ENCODE measurements around the gene CYP4F8. TPM values are rescaled to one million over a fixed set of nuclear protein-coding genes. Genes with fewer than 3 reads are reported as not detected.
"Not testable (repeated sequence)": the region's sequence is repeated elsewhere in the genome, so short reads cannot be mapped to it uniquely, and the experiment has no call there.

Gene CYP4F8
- total and polyA plus RNA-seq, 2 donors = 0.37 to 1.9 TPM

GRCh38 chr19:15643387-15643786, 28.4 kb downstream of the CYP4F8 start:
- 78% methylated on average over 3 of the region's 3 CpGs for WGBS
- DNase-seq (ENCODE audit: extremely low spot score) = no peak
- Histone ChIP-seq H3K36me3 (ENCODE audit: insufficient read depth) (no peaks in the 10 kb centered on the region), H3K4me3 (ENCODE audit: low read depth, low read length) (no peak overlapping the region), H3K27ac (ENCODE audit: low read depth) (no peak overlapping the region), H3K4me1 (ENCODE audit: insufficient read depth) (no peaks in the 10 kb centered on the region)

DNA sequence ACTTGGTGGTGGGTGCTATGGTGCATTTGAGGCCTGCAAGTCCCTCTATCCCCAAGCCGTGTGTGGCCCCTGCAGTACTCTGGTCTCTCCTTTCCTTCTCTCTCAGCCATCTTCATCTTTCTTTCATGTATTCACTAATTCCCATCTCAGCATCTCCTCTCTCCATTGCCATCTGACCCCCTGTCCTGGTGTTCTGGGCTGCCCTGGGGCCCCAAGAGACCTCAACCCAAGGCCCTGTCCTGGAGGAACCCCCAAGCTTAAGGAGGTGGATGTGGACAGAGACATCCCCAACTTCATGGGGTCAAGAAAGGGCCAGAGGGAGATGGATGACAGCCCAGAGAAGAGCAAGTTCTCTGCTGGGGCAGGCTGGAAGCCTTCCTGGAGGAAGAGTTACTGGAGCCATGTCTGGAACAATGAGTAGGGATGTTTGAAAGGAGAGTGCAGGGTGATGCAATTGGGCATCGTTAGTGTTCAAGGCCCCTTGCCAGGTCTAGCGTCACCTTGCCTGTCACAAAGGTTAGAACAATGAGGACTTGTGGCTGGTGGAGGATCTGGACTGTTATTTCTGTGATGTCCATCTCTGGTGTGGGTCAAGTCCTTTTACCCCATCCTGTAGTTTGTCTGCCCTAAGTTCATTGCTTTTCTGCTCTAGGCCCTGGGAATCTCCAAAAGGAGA, 29.2 kb downstream of the CYP4F8 start:
- Histone ChIP-seq H3K4me1 (ENCODE audit: insufficient read depth) (no peaks in the 10 kb centered on the region), H3K27ac (ENCODE audit: low read depth) (no peak overlapping the region), H3K4me3 (ENCODE audit: low read depth, low read length) (no peak overlapping the region), H3K36me3 (ENCODE audit: insufficient read depth) (no peaks in the 10 kb centered on the region)
- DNase-seq (ENCODE audit: extremely low spot score) = no peak
- WGBS = 79% methylated on average over 3 of the region's 3 CpGs

DNA sequence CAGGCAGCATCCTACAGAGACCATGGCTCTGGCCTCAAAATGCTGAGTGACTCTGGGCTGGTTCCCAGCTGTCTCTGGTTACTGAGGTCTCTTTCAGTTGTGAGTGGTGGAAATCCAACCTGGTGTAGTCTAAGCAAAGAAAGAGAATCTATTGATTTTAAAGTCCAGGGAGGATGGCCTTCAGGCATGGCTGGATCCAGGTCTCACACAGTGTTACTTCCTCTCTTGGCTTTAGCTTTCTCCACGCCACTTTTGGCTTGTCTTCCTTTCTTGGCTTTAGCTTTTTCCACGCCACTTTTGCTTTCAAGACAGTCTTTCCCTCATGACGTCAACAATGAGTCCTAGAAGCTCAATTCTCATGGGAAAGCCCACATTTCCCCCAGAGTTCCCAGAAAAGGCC, 29.8 kb downstream of the CYP4F8 start:
- WGBS = 71% methylated on average over 3 of the region's 3 CpGs
- no peak overlapping the region for H3K4me3 ChIP-seq (ENCODE audit: low read depth, low read length)
- no peak for DNase-seq (ENCODE audit: extremely low spot score)
- H3K36me3 ChIP-seq (ENCODE audit: insufficient read depth) = no peaks in the 10 kb centered on the region
- H3K4me1 ChIP-seq (ENCODE audit: insufficient read depth) = no peaks in the 10 kb centered on the region
- H3K27ac ChIP-seq (ENCODE audit: low read depth) = no peak overlapping the region

GRCh38 chr19:15649526-15649925, 34.5 kb downstream of the CYP4F8 start:
- H3K4me1 ChIP-seq (ENCODE audit: insufficient read depth) = no peaks in the 10 kb centered on the region
- 78% methylated on average over 2 of the region's 2 CpGs for WGBS
- H3K27ac ChIP-seq (ENCODE audit: low read depth) = no peak overlapping the region
- no peak for DNase-seq (ENCODE audit: extremely low spot score)
- no peaks in the 10 kb centered on the region for H3K36me3 ChIP-seq (ENCODE audit: insufficient read depth)
- no peak overlapping the region for H3K4me3 ChIP-seq (ENCODE audit: low read depth, low read length)

DNA sequence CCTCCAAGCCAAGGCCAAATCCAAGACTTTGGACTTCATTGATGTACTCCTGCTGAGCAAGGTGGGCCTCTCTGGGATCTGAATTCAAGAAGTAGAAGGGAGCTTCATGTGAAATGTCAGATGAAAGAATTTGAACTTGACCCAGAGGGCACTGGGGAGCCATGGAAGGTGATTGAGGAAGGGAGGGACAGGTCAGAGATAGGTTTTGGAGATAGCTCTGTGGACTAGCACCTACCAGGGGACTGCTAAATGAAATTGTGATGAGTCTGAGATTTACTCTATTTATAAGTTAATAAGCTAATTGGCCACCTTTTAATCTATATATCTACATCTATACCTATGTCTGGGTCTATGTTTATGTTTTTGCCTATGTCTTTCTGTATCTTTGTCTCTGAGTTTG, 35.1 kb downstream of the CYP4F8 start:
- H3K4me1 ChIP-seq (ENCODE audit: insufficient read depth); H3K27ac ChIP-seq (ENCODE audit: low read depth); DNase-seq (ENCODE audit: extremely low spot score); H3K36me3 ChIP-seq (ENCODE audit: insufficient read depth); H3K4me3 ChIP-seq (ENCODE audit: low read depth, low read length): not testable (repeated sequence)

DNA sequence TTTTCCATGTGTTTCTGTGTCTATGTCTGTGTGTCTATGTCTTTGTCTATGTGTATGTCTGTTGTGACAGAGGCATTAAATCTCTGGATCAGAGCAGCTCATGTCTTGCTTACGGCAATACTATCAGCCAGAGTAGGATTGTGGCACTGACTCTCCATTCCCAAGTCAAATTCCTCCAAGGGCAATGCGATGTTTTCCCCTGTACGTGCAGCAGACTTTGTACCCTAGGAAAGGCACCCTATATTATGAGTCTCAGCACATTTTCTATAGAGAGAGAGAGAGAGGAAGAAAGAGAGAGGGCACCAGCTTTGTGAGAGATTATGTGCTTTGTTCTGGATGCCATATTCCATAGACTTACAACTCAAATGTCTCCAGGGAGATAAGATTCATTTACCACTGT, 36.8 kb downstream of the CYP4F8 start:
- no peak overlapping the region for H3K27ac ChIP-seq (ENCODE audit: low read depth)
- DNase-seq (ENCODE audit: extremely low spot score) = no peak
- H3K4me1 ChIP-seq (ENCODE audit: insufficient read depth) = no peaks in the 10 kb centered on the region
- H3K36me3 ChIP-seq (ENCODE audit: insufficient read depth) = no peaks in the 10 kb centered on the region
- WGBS = 84% methylated on average over 3 of the region's 3 CpGs
- H3K4me3 ChIP-seq (ENCODE audit: low read depth, low read length) = no peak overlapping the region

GRCh38 chr19:15652559-15653278, 37.7 kb downstream of the CYP4F8 start:
- H3K4me1 ChIP-seq (ENCODE audit: insufficient read depth) = no peaks in the 10 kb centered on the region
- no peaks in the 10 kb centered on the region for H3K36me3 ChIP-seq (ENCODE audit: insufficient read depth)
- no peak overlapping the region for H3K4me3 ChIP-seq (ENCODE audit: low read depth, low read length)
- no peak for DNase-seq (ENCODE audit: extremely low spot score)
- H3K27ac ChIP-seq (ENCODE audit: low read depth) = no peak overlapping the region
- 79% methylated on average over 8 of the region's 8 CpGs for WGBS

DNA sequence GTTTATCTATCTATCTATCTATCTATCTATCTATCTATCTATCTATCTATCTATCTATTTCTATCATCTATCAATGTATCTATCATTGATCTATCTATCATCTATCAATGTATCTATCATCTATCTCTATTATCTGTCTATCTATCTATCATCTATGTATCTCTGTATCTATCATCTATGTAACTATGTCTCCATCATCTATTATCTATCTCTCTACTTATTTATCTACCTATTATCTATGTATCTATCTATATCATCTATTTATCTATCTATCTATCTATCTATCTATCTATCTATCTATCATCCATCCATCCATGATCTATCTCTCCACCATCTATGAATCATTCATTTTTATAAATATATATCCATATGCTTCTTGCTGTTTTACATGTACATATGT, 41.4 kb downstream of the CYP4F8 start:
- Histone ChIP-seq H3K27ac (ENCODE audit: low read depth) (no peak overlapping the region), H3K4me3 (ENCODE audit: low read depth, low read length) (no peak overlapping the region), H3K4me1 (ENCODE audit: insufficient read depth) (no peaks in the 10 kb centered on the region), H3K36me3 (ENCODE audit: insufficient read depth) (no peaks in the 10 kb centered on the region)
- no peak for DNase-seq (ENCODE audit: extremely low spot score)

GRCh38 chr19:15663247-15663646, 48.2 kb downstream of the CYP4F8 start:
- no peaks in the 10 kb centered on the region for H3K36me3 ChIP-seq (ENCODE audit: insufficient read depth)
- no peak overlapping the region for H3K27ac ChIP-seq (ENCODE audit: low read depth)
- no peak for DNase-seq (ENCODE audit: extremely low spot score)
- H3K4me1 ChIP-seq (ENCODE audit: insufficient read depth) = no peaks in the 10 kb centered on the region
- H3K4me3 ChIP-seq (ENCODE audit: low read depth, low read length) = no peak overlapping the region
- WGBS = 76% methylated on average over 4 of the region's 4 CpGs

GRCh38 chr19:15666186-15666585, 51.2 kb downstream of the CYP4F8 start:
- 24% methylated on average over 1 of the region's 1 CpG for WGBS
- Histone ChIP-seq H3K4me3 (ENCODE audit: low read depth, low read length) (no peak overlapping the region), H3K27ac (ENCODE audit: low read depth) (no peak overlapping the region), H3K4me1 (ENCODE audit: insufficient read depth) (no peaks in the 10 kb centered on the region), H3K36me3 (ENCODE audit: insufficient read depth) (no peaks in the 10 kb centered on the region)
- DNase-seq (ENCODE audit: extremely low spot score) = no peak

GRCh38 chr19:15666883-15667282, 51.9 kb downstream of the CYP4F8 start:
- no peak for DNase-seq (ENCODE audit: extremely low spot score)
- Histone ChIP-seq H3K4me3 (ENCODE audit: low read depth, low read length) (no peak overlapping the region), H3K36me3 (ENCODE audit: insufficient read depth) (no peaks in the 10 kb centered on the region), H3K4me1 (ENCODE audit: insufficient read depth) (no peaks in the 10 kb centered on the region), H3K27ac (ENCODE audit: low read depth) (no peak overlapping the region)
- 67% methylated on average over 4 of the region's 4 CpGs for WGBS

- H3K4me3 ChIP-seq (ENCODE audit: low read depth, low read length) = no peak overlapping the region
- no peak overlapping the region for H3K27ac ChIP-seq (ENCODE audit: low read depth)
- 64% methylated on average over 3 of the region's 3 CpGs for WGBS
- no peak for DNase-seq (ENCODE audit: extremely low spot score)
- H3K4me1 ChIP-seq (ENCODE audit: insufficient read depth) = no peaks in the 10 kb centered on the region
- no peaks in the 10 kb centered on the region for H3K36me3 ChIP-seq (ENCODE audit: insufficient read depth)
These were observed 54.4 kb downstream of the CYP4F8 start for GRCh38 chr19:15669440-15669839.

DNA sequence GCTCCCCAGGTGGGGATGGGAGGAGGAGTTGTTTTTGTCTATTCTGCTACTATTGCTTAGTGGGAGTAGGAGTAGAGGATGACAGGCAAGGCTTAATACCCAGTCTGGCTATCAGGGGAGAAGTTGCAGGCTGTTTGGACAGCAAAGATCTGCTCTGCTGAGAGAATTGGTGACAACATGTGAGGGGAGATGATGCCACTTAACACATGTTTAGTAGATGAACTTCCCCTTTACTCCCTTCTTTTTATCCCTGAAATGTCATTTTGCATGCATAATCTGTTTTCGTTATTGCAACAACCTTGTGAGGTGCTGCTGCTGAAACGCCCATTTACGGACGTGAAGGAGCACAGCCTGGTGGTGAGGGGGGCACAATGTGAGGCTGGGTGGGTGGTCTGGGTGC, 54.9 kb downstream of the CYP4F8 start:
- H3K4me3 ChIP-seq (ENCODE audit: low read depth, low read length) = no peak overlapping the region
- H3K27ac ChIP-seq (ENCODE audit: low read depth) = no peak overlapping the region
- H3K4me1 ChIP-seq (ENCODE audit: insufficient read depth) = no peaks in the 10 kb centered on the region
- no peak for DNase-seq (ENCODE audit: extremely low spot score)
- H3K36me3 ChIP-seq (ENCODE audit: insufficient read depth) = no peaks in the 10 kb centered on the region
- 69% methylated on average over 4 of the region's 4 CpGs for WGBS

GRCh38 chr19:15671237-15671821, 56.3 kb downstream of the CYP4F8 start:
- H3K36me3 ChIP-seq (ENCODE audit: insufficient read depth) = no peaks in the 10 kb centered on the region

More at GRCh38 chr19:15671237-15671821, 56.3 kb downstream of the CYP4F8 start:
- no peak for DNase-seq (ENCODE audit: extremely low spot score)
- no peak overlapping the region for H3K4me3 ChIP-seq (ENCODE audit: low read depth, low read length)
- 74% methylated on average over 5 of the region's 5 CpGs for WGBS
- no peak overlapping the region for H3K27ac ChIP-seq (ENCODE audit: low read depth)
- no peaks in the 10 kb centered on the region for H3K4me1 ChIP-seq (ENCODE audit: insufficient read depth)
